GM21723 (cell line): Measurements from ENCODE around the gene PDZD2.
"Not testable (repeated sequence)": the region's sequence is repeated elsewhere in the genome, so short reads cannot be mapped to it uniquely, and the experiment has no call there.

ENCODE experiments used
- ATAC-seq: cut with Tn5 transposase; IDR thresholded peaks from one replicate; pipeline ENCODE4 v1.9.1; 2021; ENCODE audit warnings: mild to moderate bottlenecking, moderate library complexity; ENCODE audit not compliant: unreplicated experiment

PDZD2 gene

DNA sequence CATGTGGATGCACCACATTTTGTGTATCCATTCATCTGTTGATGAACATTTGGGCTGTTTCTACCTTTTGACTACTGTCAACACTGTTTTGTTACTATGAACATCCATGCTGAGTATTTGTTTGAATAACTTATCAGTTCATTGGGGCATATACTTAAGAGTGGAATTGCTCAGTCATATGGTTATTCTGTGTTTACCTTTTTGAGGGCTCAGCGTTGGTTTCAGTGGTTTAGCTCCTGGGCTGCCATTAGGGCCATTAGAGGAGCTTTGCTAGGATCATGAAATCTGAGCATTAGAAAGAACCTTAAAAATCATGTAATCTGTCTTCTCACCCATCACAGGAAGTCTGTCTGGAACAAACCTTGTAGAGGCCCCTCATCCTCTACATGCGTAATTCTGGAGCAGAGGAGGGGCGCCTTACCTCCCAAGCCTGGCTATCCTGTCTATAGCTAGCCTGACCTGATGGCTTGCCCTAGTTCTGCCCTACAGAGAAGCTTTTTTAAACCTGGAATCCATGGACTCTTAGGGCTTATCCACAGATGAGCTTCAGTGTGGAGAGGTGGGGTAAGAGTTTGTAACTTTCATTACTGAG is 92.9 kb downstream of the PDZD2 start:
- ATAC-seq, result no peak

DNA sequence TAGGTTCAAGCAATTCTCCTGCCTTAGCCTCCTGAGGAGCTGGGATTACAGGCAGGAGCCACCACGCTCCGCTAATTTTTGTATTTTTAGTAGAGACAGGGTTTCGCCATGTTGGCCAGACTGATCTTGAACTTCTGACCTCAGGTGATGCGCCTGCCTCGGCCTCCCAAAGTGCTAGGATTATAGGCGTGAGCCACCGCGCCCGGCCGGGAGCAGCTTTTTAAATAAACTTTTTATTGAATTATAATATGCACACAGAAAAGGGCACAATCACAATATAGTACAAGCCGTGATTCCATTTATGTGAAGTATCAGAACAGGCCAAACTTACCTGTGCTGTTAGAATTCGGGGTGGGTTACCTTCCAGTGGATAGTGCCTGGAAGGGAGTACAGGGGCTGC is 93.9 kb downstream of the PDZD2 start:
- not testable (repeated sequence) for ATAC-seq

DNA sequence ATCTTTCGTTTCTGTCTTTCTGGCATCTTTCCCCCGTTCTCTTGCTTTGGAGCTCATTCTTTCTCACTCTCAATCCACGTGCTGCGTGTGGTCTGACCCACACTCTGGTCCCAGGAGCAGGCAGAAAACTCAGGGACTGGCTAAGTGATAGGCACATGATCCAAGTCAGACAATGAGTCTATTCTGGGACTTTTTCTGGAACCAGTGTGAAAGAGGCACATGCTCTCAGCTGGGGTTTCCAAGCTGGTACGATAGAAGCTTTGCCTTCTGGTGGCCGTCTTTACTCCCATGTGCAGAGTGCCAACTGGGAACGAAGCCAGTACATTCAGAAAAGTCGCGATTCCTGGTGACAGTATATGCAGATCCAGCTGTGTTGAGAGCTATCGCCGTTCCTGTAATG is 94.4 kb downstream of the PDZD2 start:
- ATAC-seq, result no peak

DNA sequence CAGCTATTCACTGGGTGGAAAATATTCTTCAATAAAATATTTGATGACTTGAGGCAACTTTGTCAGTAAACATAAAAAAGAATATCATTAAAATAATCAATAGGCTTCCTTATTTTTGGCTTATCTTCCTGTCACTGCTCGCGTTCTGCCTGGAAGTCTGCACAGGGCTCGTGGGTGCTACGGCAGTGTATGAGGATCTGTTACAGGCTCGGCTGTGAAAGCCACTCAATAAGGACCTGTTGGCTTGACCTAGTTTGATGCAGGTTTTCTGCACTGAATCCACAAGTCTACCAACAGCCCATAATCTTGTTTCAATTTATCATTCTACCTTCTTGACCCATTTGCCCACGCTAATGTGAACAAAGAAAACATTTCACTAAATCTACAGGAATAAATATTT is 97.2 kb downstream of the PDZD2 start:
- no peak for ATAC-seq

DNA sequence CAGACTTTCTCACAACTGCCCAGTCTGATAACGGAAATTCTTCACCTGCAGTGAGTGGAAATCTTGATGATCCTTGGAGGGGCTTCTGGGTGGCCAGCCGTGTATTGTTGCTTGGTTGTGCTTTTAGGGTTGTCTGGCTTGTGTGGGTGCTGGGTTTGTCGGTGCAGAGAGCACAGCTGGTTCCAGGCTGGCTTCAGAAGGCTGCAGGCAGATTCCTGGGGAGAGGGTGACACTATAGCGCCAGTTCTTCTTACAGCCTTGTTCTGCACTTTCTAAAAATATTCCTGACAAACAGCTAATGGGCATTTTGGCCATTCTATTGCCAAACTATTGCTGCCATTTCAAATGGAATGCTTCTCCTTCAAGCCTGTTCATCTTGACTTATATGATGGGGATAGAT is 99.3 kb downstream of the PDZD2 start:
- ATAC-seq, result no peak

DNA sequence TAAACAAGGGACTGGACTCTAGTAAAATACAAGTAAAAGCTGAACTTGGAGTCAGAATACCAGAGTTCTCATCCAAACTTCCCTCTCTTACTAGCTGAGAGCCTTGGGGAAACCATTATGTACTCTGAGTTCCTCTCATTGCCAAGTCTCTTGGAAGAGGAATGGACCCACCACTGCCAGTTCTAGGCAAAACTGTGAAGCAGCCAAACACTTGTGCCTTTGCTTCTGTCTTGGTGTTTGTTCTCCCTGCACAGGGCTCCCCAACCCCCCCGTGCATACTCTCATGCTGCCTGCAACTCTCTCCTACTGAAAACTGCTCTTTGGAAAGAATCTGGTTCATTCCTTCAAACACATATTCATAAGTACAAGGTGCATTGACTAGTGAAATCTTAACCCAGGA is 102.6 kb downstream of the PDZD2 start:
- no peak for ATAC-seq

DNA sequence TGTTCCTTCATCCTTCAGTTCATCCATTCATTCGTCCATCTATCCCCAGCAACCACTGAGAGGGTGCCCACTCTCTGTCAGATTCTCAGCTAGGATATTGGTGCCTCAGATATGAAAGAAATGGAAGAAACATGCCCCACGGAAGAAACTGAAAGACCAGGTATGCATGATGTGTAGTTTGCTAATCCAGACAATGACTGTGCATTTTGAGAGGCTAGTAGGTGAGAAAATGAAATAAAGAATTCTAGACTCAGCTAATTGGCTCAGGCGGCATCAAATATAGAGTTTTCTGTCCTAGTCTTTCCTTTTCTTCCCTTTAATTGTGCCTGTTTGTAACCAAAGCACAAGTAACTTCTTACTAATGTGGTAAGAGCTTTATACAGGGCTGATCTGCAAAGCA is 104.7 kb downstream of the PDZD2 start:
- ATAC-seq, result no peak

DNA sequence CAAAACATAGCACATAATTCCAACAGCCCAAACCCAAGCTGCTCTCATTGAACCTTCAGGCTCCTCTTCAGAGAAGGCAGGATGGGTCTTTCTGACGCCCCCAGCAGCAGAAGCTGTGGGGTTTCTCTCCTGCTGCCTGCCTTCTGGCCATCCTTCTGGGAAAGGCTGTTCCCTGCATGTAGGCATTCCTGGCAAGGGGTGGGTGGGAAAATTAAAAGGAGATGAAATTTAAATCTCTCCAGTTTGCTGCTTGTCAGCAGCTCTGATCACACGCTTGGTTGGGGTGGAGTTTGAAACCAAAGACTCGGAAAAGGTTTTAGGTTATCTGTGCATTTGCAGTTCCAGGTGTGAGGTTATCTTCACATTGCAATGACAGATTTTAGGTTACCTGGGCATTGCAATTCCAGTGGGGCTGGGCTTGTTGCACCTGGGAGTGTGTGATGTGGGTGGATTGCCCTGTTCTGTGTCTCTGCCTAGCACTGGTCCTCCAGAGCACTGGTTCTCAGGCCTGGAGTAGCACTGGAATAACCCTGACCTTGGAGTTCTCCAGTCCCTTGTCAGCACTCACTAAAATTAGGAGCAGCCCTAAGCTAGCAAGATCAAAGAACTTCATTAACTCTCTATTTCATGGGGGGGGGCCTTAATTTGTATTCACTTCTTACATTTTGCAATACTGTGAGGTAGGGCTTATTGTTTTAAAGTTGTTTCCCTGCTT is 109.7 kb downstream of the PDZD2 start:
- no peak for ATAC-seq

DNA sequence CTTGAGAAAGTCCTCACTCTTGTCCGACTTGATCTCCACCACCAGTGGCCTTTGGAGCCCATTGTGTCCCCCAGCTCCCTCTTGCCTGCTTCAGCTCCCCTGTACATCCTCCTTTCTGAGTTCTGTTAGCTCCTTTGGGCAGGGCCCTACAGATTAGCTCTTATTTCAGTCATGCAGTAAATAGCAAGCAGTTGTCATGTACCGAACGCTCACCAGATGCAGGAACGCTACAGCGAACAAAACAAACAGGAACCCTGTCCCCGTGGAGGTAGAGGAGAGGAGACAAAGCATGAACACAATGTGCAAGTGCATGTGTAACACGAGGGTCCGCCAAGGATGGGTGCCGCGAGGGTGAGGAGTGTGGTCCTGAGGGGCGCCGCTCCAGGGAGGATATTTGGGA is 111.3 kb downstream of the PDZD2 start:
- ATAC-seq, result no peak

DNA sequence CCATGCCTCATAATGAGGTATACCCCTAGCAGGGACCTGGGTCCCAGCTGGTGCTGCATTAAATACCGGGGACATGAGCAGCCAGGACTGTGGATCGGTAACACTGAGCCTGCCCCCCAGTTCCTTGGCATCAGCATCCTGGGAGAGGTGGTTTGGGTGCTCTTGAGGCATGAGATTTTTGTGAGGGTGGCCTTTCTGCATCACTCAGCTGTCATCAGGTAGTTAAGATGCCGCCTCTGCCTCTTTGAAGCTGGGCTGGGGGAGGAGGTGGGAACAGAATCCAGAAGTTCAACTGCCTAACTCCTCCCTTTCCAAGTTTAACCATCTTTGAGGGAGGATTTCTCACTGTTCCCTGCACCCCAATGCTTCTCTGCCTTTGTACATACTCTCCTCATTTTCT is 112.7 kb downstream of the PDZD2 start:
- no peak for ATAC-seq

DNA sequence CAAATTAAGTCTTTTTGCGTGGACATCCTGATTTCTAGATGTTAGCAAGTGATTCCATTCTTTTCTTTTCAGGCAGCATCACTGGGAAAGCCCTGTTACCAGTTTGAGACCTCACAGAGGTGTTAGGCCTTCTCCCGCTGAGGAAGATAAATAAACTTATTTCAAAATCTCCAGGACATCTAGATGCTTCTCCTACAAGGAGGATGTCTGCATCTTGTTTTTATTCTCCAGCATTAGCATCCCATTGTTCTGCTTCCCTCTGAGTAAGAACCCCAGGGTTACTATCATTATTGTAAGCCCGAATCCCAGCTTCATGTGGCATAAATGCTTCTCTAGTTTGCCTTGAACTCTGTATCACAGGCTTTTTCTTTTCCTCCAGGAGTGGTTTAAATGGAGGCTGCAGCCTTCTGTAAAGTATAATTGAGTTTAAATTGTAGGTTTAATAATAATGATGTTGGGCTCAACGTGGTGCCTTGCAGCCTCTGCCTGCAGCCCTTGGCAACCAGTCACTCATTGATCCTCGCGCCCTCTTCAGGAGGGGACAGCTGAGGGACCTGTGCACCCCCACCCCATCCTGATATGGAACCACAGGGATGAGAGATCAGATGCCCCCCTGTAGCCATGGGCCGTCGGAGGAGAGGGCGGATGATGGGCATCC is 114.9 kb downstream of the PDZD2 start:
- no peak for ATAC-seq

DNA sequence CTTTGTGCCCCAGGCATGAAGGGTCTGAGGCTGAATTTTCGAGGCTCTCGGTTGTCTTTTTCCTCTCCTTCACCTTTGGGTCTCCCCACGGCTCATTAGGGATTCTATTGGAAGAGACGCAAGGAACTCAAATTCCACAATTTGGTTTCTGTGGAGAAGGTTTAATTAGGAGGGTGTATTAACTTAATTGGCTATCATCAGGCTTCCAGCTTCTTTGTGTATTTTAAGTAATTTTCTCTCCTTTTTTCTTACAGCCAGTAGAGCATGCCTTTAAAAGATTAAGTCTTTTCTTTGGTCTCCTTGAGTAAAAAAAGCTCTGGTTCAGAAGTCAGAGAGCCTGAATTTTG is 115.4 kb downstream of the PDZD2 start:
- ATAC-seq, result no peak

DNA sequence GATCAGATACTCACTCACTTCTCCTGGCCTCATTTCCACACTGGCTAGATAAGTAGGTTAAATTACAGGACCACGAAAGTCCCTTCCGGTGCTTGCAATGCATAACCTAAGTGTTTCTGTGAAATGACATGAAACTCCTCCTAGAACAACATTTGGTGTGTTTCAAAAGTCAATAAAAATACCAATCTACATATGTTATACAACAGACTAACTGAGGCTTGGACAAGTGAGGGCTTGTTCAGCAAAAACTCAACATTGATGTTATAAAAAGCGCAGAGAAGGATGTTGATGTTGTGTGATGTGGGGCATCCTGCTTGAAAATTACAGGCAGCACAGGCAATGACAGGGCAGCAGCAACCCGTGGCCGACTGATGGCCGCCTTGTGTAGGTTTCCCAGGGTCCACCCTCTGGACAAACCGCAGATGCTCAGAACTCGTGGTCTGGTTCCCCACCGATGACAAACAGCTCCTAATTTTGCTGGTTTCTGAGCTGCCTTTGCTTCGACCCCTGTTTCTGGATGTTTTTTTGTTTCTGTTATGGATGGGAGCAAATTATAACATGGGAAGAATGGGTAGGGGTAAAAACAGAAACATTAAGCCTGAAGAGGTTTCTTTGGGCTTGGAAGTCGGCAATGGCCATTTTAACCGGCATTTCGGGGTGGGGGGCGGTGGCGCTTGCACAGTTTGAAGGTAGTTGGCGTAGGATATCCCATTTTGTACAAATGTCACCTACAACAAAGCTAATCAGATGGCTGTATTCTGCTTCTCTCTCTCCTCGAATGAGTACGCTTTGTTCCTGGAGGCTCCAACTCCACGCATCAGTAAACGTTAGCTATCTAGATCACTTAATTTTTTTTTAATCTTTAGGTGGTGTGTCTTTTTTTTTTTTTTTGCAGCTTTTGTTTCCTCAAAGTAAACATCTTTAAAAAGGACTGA is 116.1 kb downstream of the PDZD2 start:
- ATAC-seq, result no peak

DNA sequence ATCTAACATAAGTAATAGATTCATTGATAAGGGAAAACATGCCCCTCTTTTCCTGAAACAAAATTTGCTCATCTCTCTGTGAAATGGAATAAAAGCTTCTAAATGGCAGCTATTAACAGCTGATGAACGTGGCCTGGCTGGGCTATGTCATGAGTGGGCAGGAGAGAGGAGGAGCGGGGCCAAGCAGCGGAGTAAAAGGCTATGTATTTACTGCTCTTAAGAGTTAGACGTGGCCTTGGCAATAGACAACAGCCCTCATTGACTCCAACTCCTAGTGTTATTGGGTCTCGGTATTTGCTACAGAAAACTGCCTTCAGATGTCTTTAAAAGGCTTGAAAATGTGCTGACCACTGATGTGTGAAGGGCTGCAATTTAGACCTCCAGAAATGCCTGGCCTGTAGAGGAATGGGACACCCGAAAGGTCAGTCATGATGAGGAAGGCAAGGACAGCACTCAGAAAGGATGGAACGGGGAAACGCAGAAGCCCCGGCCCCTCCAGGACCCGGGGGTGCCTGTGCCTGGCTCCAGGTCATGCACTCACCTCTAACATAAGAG is 116.8 kb downstream of the PDZD2 start:
- no peak for ATAC-seq

DNA sequence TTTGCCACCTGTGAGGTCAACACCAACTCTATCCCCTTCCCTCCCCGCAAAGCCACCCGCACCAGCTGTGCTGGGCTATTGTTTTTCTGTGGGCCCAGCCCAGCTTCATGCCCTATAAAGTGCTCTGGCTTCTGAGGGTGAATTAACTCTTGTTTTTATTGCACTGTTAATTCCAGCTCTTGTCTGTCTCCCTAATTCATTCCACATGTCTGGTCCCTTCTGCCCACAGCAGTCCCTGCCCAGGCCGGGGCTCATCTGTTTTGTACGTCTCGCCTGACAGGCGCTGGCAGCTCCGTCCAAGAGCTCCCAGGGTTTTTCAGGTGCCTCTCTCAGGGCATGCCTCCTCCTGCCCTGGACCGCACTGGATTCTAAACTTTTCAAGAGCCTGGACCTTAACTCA is 118.9 kb downstream of the PDZD2 start:
- ATAC-seq, result no peak

DNA sequence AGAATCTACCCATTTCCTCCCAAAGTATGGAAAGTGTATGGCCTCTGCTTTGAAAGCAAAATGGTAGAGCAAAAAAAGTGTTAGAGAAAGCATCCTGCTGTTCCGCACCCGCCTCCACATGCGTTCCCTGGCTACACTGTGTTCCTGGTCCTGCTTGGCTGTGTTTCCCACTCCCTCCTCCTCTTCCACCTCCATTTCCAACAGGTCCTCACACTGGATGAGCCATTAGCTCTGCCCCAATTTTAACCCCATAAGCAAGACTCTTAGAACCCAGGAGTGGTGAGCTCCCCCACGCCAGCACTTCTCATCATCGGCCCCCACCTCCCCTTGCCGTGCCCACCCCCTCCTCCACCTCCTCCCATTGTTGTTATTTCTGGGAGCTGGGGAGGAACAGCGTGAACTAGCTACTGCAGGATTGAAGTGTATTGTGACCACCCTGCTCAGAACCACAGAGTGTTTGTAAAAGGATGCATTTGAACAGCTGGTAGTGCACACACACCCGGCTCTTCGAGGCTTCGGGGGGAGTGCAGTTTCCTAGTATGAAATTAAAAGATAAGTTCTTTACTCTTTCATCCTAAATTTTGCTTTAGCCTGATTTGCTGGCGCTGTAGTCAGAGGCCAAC is 120.0 kb downstream of the PDZD2 start:
- ATAC-seq, result no peak

DNA sequence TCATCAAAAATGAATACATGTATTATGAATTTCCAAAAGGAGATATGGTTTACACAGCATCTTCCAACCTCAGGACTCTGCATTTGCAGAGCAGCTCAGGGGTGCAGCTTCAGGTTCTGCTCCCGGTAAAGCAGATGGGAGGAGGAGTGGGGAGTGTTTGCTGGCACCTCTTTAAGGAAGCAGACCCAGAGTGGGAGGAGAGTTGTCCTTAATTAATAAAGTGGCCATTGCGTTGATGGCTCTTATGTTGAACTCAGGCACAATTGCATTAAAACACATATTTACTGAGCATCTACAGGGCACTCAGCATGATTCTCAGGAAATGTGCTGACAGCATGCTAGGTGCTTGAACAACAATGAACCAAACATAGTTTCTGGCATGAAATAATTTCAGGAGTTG is 121.0 kb downstream of the PDZD2 start:
- no peak for ATAC-seq

DNA sequence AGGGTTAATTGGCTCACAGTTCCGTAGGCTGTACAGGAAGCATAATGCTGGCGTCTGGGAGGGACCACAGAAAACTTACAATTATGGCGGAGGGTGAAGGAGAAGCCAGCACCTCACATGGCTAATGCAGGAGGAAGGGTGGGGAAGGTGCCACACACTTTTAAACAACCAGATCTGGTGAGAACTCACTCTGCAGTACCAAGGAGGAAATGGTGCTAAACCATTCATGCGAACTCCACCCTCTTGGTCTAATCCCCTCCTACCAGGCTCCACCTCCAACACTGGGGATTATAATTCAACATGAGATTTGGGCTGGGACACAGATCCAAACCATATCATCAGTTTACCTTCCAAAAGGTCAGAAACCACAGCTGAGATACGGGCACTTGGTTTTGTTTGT is 122.9 kb downstream of the PDZD2 start:
- no peak for ATAC-seq

DNA sequence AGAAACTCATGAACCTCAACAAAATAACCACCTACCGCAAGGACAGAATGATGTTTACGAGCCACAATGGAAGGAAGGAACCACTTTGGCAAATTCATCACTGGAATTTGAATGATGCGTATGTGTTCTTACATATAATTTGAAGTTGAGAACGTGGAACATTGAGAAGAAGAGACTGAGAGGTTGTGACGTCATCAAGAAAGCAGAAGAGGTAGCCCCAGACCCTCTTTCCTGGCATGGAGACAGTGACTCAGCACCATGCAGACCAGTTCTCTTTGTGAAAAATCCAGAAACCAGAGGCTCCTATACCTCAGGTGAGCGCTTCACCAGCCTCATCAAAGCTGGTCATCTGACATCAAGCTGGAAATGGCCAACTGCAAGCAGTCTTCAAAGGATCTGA is 124.5 kb downstream of the PDZD2 start:
- ATAC-seq, result no peak

DNA sequence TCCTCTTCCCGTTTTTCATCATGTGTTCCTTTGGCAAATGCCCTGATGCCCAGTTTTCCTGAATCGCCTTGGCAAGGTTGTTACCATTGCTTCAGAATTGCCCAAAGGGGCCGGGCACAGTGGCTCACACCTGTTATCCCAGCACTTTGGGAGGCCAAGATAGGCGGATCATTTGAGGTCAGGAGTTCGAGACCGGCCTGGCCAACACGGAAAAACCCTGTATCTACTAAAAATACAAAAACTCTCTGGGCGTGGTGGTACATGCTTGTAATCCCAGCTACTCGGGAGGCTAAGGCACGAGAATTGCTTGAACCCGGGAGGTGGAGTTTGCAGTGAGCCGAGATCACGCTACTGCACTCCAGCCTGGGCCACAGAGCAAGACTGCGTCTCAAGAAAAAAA is 125.8 kb downstream of the PDZD2 start:
- ATAC-seq, result not testable (repeated sequence)
